Inflammatory macrophage (primary cell): Measurements from ENCODE around the gene NRIP2.
A peak's percentile ranks its signal among the peaks of the same experiment; 100 is the strongest.

ENCODE experiments used
- DNase-seq, 2 donors: peaks; one replicate each; pipeline ENCODE4 v3.0.0-alpha.2; 2020 to 2022

Gene NRIP2

GRCh38 chr12:2805143-2805520 is 29.7 kb downstream of the NRIP2 start:
- DNase-seq: no peak

GRCh38 chr12:2804393-2805142 is 30.3 kb downstream of the NRIP2 start:
- DNase-seq: no peak

GRCh38 chr12:2803635-2804392 is 31.0 kb downstream of the NRIP2 start:
- no peak for DNase-seq

- DNase-seq: no peak
Measured at GRCh38 chr12:2801044-2801783, 33.6 kb downstream of the NRIP2 start.

GRCh38 chr12:2800046-2800570 is 34.7 kb downstream of the NRIP2 start:
- no peak for DNase-seq

- DNase-seq: no peak
Measured at GRCh38 chr12:2797721-2798418, 37.0 kb downstream of the NRIP2 start.

GRCh38 chr12:2796187-2796666 is 38.6 kb downstream of the NRIP2 start:
- peak in 1 of 2 donors; percentile 16 for DNase-seq

GRCh38 chr12:2795291-2796186 is 39.3 kb downstream of the NRIP2 start:
- DNase-seq: peak; percentile 37 to 56

- peak; percentile 76 to 85 for DNase-seq
Measured at GRCh38 chr12:2794736-2795289, 40.0 kb downstream of the NRIP2 start, which contains the start of gene FKBP4. Gene FKBP4 (plus strand): TSS chr12:2794970. CDS start chr12:2795140, 170 bp downstream.

GRCh38 chr12:2794191-2794735 is 40.6 kb downstream of the NRIP2 start:
- DNase-seq: peak in 1 of 2 donors; percentile 17

GRCh38 chr12:2793561-2793960 is 41.3 kb downstream of the NRIP2 start:
- no peak for DNase-seq

GRCh38 chr12:2792671-2793500 is 41.9 kb downstream of the NRIP2 start:
- DNase-seq: no peak

- no peak for DNase-seq
Measured at GRCh38 chr12:2791089-2791488, 43.7 kb downstream of the NRIP2 start.

GRCh38 chr12:2785017-2785416 is 49.8 kb downstream of the NRIP2 start:
- DNase-seq: no peak

- peak; percentile 36 to 54 for DNase-seq
Measured at GRCh38 chr12:2783936-2784600, 50.8 kb downstream of the NRIP2 start.

GRCh38 chr12:2779281-2779680 is 55.6 kb downstream of the NRIP2 start:
- peak; percentile 42 to 62 for DNase-seq

GRCh38 chr12:2776129-2776806 is 58.6 kb downstream of the NRIP2 start:
- no peak for DNase-seq

- DNase-seq: no peak
Measured at GRCh38 chr12:2775431-2775830, 59.4 kb downstream of the NRIP2 start.
